HepG2 (cell line): Measurements from ENCODE around the gene MYO18A. TPM values are rescaled to one million over a fixed set of nuclear protein-coding genes. Genes with fewer than 3 reads are reported as not detected.

ENCODE experiments used
- ATAC-seq: fragments of 200-7000 bp; cut with Tn5 transposase; 3 replicates; pipeline ENCODE4 v1.9.1; 2020; ENCODE audit warnings: mild to moderate bottlenecking, moderate library complexity
- BruUV-seq: library from RNA; stranded (reverse); fragments of 400-500 nt; replicated peaks from 2 replicates; lab custom pipeline; 2021; lab: Mats Ljungman, UMichigan
- CTCF ChIA-PET: fragments of 300-600 bp; formaldehyde crosslinking; extraction: SDS; loops from one replicate; lab custom pipeline; 2021; ENCODE audit warnings: low total read pairs, inconsistent platforms, low intra/inter-chr PET ratio; lab: Yijun Ruan, JAX
- POLR2A ChIA-PET: fragments of 350-600 bp; sonication (Branson Sonifier 250); formaldehyde crosslinking; loops from one replicate; lab custom pipeline; 2020; ENCODE audit warnings: antibody characterized with exemption, inconsistent platforms; lab: Yijun Ruan, JAX
- DNase-seq: peaks from one replicate; pipeline ENCODE4 v3.0.0-alpha.2; 2015; ENCODE audit warnings: low spot score
- FAIRE-seq: peaks from 3 replicates; lab custom pipeline; 2011; peaks lifted over from hg19 to GRCh38; lab: Jason Lieb, UNC
- H2AFZ ChIP-seq: one replicate; pipeline ENCODE4 v1.6.1; 2011; ENCODE audit warnings: low read length, inconsistent platforms
- H3K27ac ChIP-seq: fragments of 300-600 bp; 3 replicates; pipeline ENCODE4 v1.8.0; 2011; ENCODE audit warnings: mixed run types, mild to moderate bottlenecking, mixed read lengths, low read length, inconsistent platforms; ENCODE audit not compliant: insufficient read depth; ENCODE audit errors: extremely low read length
- H3K27me3 ChIP-seq, 2 experiments: fragments of 200-600 bp in 1 of 2; 2 replicates in 1 of 2; 3 replicates in 1 of 2; pipeline versions ENCODE4 v1.6.0 to v1.8.0; 2011; ENCODE audit warnings: low read length in 2 of 2, mild to moderate bottlenecking in 2 of 2, moderate library complexity in 2 of 2, inconsistent platforms in 1 of 2; ENCODE audit not compliant: insufficient read depth in 2 of 2, control insufficient read depth in 1 of 2
- H3K36me3 ChIP-seq, 2 experiments: fragments of 200-600 bp in 1 of 2; replicated peaks in 1 of 2; 2 replicates in 1 of 2; 3 replicates in 1 of 2; pipeline versions ENCODE4 v1.5.1 to v1.8.0; 2011; ENCODE audit warnings: low read length in 2 of 2, inconsistent platforms in 1 of 2; ENCODE audit not compliant: insufficient read depth in 2 of 2, control insufficient read depth in 1 of 2
- H3K4me1 ChIP-seq: 2 replicates; pipeline ENCODE4 v1.5.1; 2012; ENCODE audit warnings: low read length, inconsistent platforms; ENCODE audit not compliant: insufficient read depth
- H3K4me2 ChIP-seq: 2 replicates; pipeline ENCODE4 v1.6.0; 2011; ENCODE audit warnings: low read depth, low read length, inconsistent platforms
- H3K4me3 ChIP-seq, 3 experiments: fragments of 200-600 bp in 1 of 3; sonication (generic), shearing (Covaris generic) in 1 of 3; replicated peaks in 1 of 3; 2 replicates each; pipeline ENCODE4 v1.5.1; 2011 to 2016; ENCODE audit warnings: low read length in 3 of 3, inconsistent platforms in 2 of 3, low read depth in 2 of 3, mild to moderate bottlenecking in 2 of 3, control low read depth in 1 of 3, mixed read lengths in 1 of 3; ENCODE audit not compliant: insufficient read depth in 1 of 3
- H3K79me2 ChIP-seq: one replicate; pipeline ENCODE4 v1.6.1; 2011; ENCODE audit warnings: low read length, inconsistent platforms; ENCODE audit not compliant: insufficient read depth
- H3K9ac ChIP-seq: 2 replicates; pipeline ENCODE4 v1.6.0; 2011; ENCODE audit warnings: mild to moderate bottlenecking, low read depth, low read length, inconsistent platforms; ENCODE audit not compliant: insufficient read depth
- H3K9me3 ChIP-seq: 2 replicates; pipeline ENCODE4 v1.5.1; 2012; ENCODE audit warnings: mild to moderate bottlenecking, low read length
- H4K20me1 ChIP-seq: 2 replicates; pipeline ENCODE4 v1.6.0; 2011; ENCODE audit warnings: inconsistent platforms, mild to moderate bottlenecking, low read length, moderate library complexity; ENCODE audit not compliant: insufficient read depth
- AGO2 ChIP-seq: fragments of 200-400 bp; formaldehyde crosslinking; optimal IDR thresholded peaks from 2 replicates; pipeline ENCODE3; 2017; ENCODE audit warnings: mild to moderate bottlenecking, low read depth, low read length, moderate library complexity
- ARNTL ChIP-seq: sonication (generic); formaldehyde crosslinking; IDR thresholded peaks from 2 replicates; pipeline ENCODE4 v1.4.0; 2020; ENCODE audit warnings: mild to moderate bottlenecking, missing genetic modification reagents
- JDP2 ChIP-seq: sonication (generic); formaldehyde crosslinking; IDR thresholded peaks from 2 replicates; pipeline ENCODE4 v1.8.1; 2022; ENCODE audit warnings: missing genetic modification reagents, borderline replicate concordance
- MYC ChIP-seq: sonication (generic); formaldehyde crosslinking; IDR thresholded peaks from 2 replicates; pipeline ENCODE4 v1.9.0; 2021; ENCODE audit warnings: missing genetic modification reagents, borderline replicate concordance
- SALL1 ChIP-seq: sonication (generic); formaldehyde crosslinking; IDR thresholded peaks from 2 replicates; pipeline ENCODE4 v1.8.0; 2022; ENCODE audit warnings: mild to moderate bottlenecking, missing genetic modification reagents
- SMC3 ChIP-seq: IDR thresholded peaks from 2 replicates; pipeline ENCODE4 v1.6.1; 2011; ENCODE audit warnings: low read length, improper control_type of control experiment
- YEATS4 ChIP-seq: sonication (generic); formaldehyde crosslinking; IDR thresholded peaks from 2 replicates; pipeline ENCODE4 v1.4.0; 2020; ENCODE audit warnings: missing genetic modification reagents, borderline replicate concordance
- ZFX ChIP-seq: sonication (generic); formaldehyde crosslinking; IDR thresholded peaks from 2 replicates; pipeline ENCODE4 v1.4.0; 2020; ENCODE audit warnings: mild to moderate bottlenecking, low read depth, missing genetic modification reagents, moderate library complexity
- ZNF577 ChIP-seq: sonication (generic); formaldehyde crosslinking; IDR thresholded peaks from 2 replicates; pipeline ENCODE4 v1.4.0; 2020; ENCODE audit warnings: mild to moderate bottlenecking, low read depth, missing genetic modification reagents, borderline replicate concordance
- ZNF703 ChIP-seq: sonication (generic); formaldehyde crosslinking; IDR thresholded peaks from 2 replicates; pipeline ENCODE4 v1.5.1; 2020; ENCODE audit warnings: missing genetic modification reagents, mild to moderate bottlenecking, moderate library complexity, borderline replicate concordance
- ZNF83 ChIP-seq: sonication (generic); formaldehyde crosslinking; IDR thresholded peaks from 2 replicates; pipeline ENCODE4 v1.4.0; 2020; ENCODE audit warnings: missing genetic modification reagents, mild to moderate bottlenecking, borderline replicate concordance
- WGBS: methylation state at CpG from one replicate; pipeline ENCODE4 v1.1.6; 2017; ENCODE audit warnings: low lambda C conversion rate; 5-methylcytosine and 5-hydroxymethylcytosine counted together
- in situ Hi-C: cut with HindIII; loops from 2 replicates; pipeline ENCODE4 v1.10.0; 2017; ENCODE audit warnings: low pct_unique_long_range_greater_than_20kb; ENCODE audit not compliant: extremely low pct_ligation_motif_present
- intact Hi-C: fragments of 100-400 bp; cut with micrococcal nuclease; formaldehyde crosslinking; loops from one replicate; pipeline ENCODE4 v1.10.0; 2022; ENCODE audit not compliant: unreplicated experiment
- polyA plus RNA-seq, 8 experiments: library from polyadenylated mRNA; depleted of rRNA in 3 of 8; stranded (reverse) in 7 of 8; unstranded in 1 of 8; fragments of >200 nt; fragmentation: Illumina TruSeq in 4 of 8; extraction: Trizol in 4 of 8; gene quantifications; 2 replicates each; pipeline versions ENCODE4 v1.2.1 to v1.2.3, GENCODE V29; 2011 to 2016; ENCODE audit warnings: low read depth in 4 of 8, missing spikeins in 1 of 8, mixed read lengths in 1 of 8; ENCODE audit not compliant: insufficient read depth in 1 of 8
- total RNA-seq, 5 experiments: library from RNA; depleted of rRNA; stranded (reverse); fragments of >200 nt; fragmentation: Illumina TruSeq; extraction: Trizol; gene quantifications; 2 replicates each; pipeline ENCODE4 v1.2.3, GENCODE V29; 2016; ENCODE audit warnings: low read depth in 1 of 5
- TF ChIP-seq, protein P1 (sequence below): sonication (generic); formaldehyde crosslinking; IDR thresholded peaks from 2 replicates; pipeline ENCODE4 v1.4.0; 2020; ENCODE audit warnings: mild to moderate bottlenecking, missing genetic modification reagents
- TF ChIP-seq, protein P2 (sequence below): IDR thresholded peaks from 2 replicates; pipeline ENCODE4 v1.6.1; 2012; ENCODE audit warnings: inconsistent platforms
- TF ChIP-seq, protein P3 (sequence below): sonication (generic); formaldehyde crosslinking; IDR thresholded peaks from 2 replicates; pipeline ENCODE4 v1.8.0; 2022; ENCODE audit warnings: low read depth, missing genetic modification reagents
- TF ChIP-seq, protein P4 (sequence below): sonication (generic); formaldehyde crosslinking; IDR thresholded peaks from 2 replicates; pipeline ENCODE4 v1.4.0; 2020; ENCODE audit warnings: missing genetic modification reagents
- TF ChIP-seq, protein P5 (sequence below): sonication (generic); formaldehyde crosslinking; IDR thresholded peaks from 2 replicates; pipeline ENCODE4 v1.5.0; 2020; ENCODE audit warnings: mild to moderate bottlenecking, missing genetic modification reagents, moderate library complexity
- TF ChIP-seq, protein P6 (sequence below): sonication (generic); formaldehyde crosslinking; IDR thresholded peaks from 2 replicates; pipeline ENCODE4 v1.5.1; 2020; ENCODE audit warnings: mild to moderate bottlenecking, missing genetic modification reagents, moderate library complexity

Gene MYO18A
- total and polyA plus RNA-seq, 2 of the 13 experiments (the other 11 are each of a cell fraction or from before 2014, with no cell fraction given): 16.8 to 24.8 TPM

DNA sequence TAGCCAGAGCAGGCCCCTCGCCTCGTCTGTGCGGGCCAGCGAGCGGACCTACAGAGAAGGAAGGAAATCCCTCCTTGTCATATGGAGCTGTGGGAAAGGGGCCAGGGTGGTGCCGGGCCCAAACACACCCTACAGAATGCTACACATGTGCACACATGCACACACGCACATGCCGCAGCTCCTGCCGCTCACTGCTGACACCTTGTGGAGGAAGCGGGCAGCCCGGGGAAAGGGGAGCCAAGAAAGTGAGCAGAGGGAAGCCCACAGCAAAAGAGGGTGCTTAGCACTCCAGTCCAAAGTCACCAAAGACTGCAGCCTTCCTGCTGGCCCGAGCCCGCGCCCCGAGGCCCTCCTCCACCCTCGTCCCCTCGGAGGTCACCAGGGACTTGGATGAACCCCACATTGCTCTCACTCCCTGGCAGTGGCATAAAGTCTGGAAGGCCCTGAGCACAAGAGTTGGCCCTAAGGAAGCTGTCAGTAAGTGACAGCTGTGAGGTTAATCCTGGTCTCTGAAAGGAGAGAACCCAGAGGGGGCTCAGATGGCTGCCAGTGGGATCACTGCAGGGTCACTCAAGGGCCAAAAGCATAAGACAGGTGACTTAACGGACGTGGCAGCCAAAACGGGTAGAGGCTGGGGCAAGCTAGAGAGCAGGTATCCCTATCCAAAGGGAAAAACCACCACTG lies 68.2 kb downstream of the MYO18A start:
- Histone ChIP-seq H3K4me3 (no peak overlapping the region), H3K9ac (no peak overlapping the region), H4K20me1 (peaks cover 5% of the 10 kb centered on the region; the same call in 1 of the 2 replicates), H2AFZ (no peak overlapping the region), H3K36me3 (peaks cover 51 to 72% of the 10 kb centered on the region in 2 experiments), H3K4me1 (peaks cover 16% of the 10 kb centered on the region), H3K79me2 (no peaks in the 10 kb centered on the region), H3K27ac (no peak overlapping the region), H3K4me2 (no peak overlapping the region), H3K9me3 (no peaks in the 10 kb centered on the region), H3K27me3 (no peaks in the 10 kb centered on the region)
- CTCF ChIA-PET: interaction anchor here (0.9 to 3.9 kb wide), 2 partner anchors 143 to 146 kb away, joined by 3 to 41 read pairs; no protein-coding TSS in a partner anchor
- in situ Hi-C loops (loop anchor here (25.0 kb wide), 1 partner anchor 375 kb away; the partner anchor contains the start of genes NEK8, TLCD1 and TRAF4), intact Hi-C loops (no loop called here)
- no TSS peak for BruUV-seq
- 62% methylated on average over 15 of the region's 20 CpGs for WGBS
- POLR2A ChIA-PET: interaction anchor here (1.6 kb wide), 1 partner anchor 146 kb away, joined by 9 read pairs; no protein-coding TSS in a partner anchor
- FAIRE-seq (no peak), DNase-seq (peak; percentile 41), ATAC-seq (peak; percentile 74)
- TF ChIP-seq ZFX (CRISPR knock-in tag) (peak; percentile 25; the same call in 1 of the 2 replicates), ZNF83 (CRISPR knock-in tag) (0 out of 2 replicates have a peak, but pooled peaks have one; percentile 62), JDP2 (CRISPR knock-in tag) (no peak), SMC3 (peak; percentile 56), YEATS4 (CRISPR knock-in tag) (no peak), AGO2 (peak; percentile 35), ARNTL (CRISPR knock-in tag) (peak; percentile 23; the same call in 1 of the 2 replicates), ZNF577 (CRISPR knock-in tag) (no peak), ZNF703 (no peak), SALL1 (CRISPR knock-in tag) (peak; percentile 50), MYC (CRISPR knock-in tag) (peak; percentile 62; the same call in 1 of the 2 replicates)
- TF ChIP-seq, protein P1, sequence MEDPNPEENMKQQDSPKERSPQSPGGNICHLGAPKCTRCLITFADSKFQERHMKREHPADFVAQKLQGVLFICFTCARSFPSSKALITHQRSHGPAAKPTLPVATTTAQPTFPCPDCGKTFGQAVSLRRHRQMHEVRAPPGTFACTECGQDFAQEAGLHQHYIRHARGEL (CRISPR knock-in tag): no peak
- TF ChIP-seq, protein P2, sequence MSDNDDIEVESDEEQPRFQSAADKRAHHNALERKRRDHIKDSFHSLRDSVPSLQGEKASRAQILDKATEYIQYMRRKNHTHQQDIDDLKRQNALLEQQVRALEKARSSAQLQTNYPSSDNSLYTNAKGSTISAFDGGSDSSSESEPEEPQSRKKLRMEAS: peak; percentile 57
- TF ChIP-seq, protein P3, sequence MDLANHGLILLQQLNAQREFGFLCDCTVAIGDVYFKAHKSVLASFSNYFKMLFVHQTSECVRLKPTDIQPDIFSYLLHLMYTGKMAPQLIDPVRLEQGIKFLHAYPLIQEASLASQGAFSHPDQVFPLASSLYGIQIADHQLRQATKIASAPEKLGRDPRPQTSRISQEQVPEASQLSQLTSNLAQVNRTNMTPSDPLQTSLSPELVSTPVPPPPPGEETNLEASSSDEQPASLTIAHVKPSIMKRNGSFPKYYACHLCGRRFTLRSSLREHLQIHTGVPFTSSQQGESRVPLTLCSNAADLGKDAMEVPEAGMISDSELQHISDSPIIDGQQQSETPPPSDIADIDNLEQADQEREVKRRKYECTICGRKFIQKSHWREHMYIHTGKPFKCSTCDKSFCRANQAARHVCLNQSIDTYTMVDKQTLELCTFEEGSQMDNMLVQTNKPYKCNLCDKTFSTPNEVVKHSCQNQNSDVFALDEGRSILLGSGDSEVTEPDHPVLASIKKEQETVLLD: no peak
- TF ChIP-seq, protein P4, sequence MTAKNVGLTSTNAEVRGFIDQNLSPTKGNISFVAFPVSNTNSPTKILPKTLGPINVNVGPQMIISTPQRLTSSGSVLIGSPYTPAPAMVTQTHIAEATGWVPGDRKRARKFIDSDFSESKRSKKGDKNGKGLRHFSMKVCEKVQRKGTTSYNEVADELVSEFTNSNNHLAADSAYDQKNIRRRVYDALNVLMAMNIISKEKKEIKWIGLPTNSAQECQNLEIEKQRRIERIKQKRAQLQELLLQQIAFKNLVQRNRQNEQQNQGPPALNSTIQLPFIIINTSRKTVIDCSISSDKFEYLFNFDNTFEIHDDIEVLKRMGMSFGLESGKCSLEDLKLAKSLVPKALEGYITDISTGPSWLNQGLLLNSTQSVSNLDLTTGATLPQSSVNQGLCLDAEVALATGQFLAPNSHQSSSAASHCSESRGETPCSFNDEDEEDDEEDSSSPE (CRISPR knock-in tag): no peak
- TF ChIP-seq, protein P5, sequence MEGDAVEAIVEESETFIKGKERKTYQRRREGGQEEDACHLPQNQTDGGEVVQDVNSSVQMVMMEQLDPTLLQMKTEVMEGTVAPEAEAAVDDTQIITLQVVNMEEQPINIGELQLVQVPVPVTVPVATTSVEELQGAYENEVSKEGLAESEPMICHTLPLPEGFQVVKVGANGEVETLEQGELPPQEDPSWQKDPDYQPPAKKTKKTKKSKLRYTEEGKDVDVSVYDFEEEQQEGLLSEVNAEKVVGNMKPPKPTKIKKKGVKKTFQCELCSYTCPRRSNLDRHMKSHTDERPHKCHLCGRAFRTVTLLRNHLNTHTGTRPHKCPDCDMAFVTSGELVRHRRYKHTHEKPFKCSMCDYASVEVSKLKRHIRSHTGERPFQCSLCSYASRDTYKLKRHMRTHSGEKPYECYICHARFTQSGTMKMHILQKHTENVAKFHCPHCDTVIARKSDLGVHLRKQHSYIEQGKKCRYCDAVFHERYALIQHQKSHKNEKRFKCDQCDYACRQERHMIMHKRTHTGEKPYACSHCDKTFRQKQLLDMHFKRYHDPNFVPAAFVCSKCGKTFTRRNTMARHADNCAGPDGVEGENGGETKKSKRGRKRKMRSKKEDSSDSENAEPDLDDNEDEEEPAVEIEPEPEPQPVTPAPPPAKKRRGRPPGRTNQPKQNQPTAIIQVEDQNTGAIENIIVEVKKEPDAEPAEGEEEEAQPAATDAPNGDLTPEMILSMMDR: peak; percentile 95
- TF ChIP-seq, protein P6, sequence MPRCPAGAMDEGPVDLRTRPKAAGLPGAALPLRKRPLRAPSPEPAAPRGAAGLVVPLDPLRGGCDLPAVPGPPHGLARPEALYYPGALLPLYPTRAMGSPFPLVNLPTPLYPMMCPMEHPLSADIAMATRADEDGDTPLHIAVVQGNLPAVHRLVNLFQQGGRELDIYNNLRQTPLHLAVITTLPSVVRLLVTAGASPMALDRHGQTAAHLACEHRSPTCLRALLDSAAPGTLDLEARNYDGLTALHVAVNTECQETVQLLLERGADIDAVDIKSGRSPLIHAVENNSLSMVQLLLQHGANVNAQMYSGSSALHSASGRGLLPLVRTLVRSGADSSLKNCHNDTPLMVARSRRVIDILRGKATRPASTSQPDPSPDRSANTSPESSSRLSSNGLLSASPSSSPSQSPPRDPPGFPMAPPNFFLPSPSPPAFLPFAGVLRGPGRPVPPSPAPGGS (CRISPR knock-in tag): no peak
